Ammon's horn (tissue), 1 donor: Measurements from ENCODE around the gene TAF4.

Experiments used
- DNase-seq: peaks from one replicate; pipeline ENCODE4 v3.0.0-alpha.2; 2016; ENCODE audit warnings: low spot score

Gene TAF4

DNA sequence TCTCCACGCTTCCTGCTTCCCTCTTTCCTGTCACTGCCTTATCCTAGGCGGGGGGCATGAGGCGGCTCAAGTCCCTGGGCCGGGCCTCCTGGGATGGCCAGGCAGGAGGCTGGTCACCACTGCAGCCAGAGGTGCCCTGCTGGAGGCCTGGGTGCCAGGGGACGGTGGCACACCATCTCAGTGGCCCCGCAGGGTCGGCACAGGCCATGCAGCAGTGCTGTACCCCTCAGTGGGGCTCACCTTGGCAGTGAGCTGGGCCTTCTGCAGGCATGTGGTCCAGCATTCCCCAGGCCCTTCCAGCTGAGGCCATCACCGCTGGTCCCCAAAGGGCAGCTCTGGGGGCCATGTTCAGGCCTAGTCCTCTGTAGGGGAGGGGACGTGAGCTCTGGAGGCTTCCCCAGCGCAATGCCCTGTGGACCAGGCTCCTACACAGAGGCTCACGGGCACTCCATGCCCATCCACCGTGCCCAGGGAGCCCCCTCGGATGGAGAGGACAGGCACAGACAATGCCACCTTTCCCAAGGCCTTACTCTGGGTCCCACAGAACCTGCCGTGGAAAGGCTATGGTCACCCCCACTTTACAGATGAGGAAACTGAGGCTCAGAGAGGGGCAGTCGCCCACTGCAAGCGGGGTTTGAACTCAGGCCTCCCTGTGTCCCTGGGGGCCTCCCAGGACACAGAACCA lies 123.8 kb downstream of the TAF4 start:
- DNase-seq, result no peak

DNA sequence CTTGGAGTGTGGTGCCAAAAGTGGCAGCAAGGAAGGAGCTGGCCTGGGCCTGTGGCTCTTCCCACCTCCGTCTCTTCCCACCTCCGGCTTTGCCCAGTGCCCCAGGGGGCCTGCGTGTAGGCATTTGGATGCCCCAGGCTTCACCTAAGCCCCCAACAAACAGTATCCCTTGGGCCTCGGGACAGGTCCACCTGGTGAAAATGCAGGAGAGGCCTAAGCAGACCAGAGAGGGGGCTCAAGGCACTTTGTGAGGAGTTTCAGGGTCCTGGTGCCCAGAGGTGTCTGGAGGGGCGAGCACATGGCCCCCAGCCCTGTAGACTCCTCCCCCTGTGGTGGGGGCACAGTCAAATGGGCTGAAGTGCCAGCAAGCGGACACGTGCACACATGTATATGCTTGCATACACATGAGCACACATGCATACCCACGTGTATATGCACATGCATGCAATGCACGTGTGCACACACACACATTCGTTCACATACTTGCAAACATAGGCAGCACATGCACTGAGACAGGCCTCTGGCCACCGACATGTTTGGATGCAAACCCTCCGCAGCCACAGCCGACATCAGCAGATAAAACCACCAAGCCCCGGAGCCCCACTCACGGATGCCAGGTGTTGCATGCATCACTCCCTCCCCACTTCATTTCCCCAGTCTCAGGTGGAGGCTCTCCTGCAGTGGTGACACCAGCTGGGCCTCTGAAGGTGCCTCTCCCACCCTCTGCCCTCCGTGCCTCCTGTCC lies 124.5 kb downstream of the TAF4 start:
- no peak for DNase-seq

DNA sequence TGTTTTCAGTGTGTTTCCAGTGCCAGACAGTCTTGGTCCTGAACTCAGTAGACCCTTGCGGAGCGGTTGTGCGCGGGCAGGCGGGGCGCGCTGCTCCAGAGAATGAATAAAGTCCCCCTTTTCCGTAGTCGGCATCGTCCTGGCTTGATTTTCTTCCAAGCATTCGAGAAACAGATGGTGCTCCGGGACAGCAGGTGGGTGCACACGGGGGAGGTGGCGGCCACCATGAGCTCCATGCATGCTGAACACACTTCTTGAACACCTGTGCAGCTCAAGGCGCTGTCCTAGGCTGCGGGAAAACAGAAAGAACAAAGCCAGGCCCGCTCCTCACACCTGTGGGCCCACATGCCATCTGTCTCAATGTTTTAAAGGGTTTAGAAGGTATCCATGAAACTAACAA lies 125.2 kb downstream of the TAF4 start:
- DNase-seq, result no peak

DNA sequence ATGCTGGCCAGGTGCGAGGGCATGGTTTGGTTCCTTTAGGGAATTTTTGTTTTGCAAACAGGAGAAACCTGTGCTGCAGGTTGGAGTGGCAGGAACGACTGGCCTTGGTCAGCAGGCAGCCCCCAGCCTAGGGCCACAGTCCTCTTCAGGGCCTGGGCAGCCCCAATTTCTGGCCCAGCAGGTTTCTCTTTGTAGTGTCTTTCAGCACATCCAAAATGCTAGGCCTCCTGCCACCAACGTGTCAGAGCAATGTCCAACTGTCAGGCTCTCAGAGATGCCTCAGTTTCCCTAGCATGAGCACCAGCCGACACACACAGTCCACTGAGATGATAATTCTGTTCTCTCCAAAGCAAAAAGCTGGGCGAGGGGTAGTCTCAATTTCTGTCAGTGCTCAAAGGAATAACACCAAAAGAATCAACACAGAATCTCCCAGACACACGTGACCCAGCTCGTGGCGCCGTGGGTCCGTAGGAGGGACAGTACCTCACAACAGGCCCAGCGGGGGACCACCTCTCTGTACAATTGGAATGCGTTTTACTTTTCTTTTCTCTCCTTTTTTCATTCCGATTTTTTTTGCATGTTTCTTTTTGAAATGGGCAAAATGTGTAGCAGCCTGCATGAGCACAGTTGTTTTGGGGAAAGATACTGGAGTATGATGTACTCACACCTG lies 125.9 kb downstream of the TAF4 start:
- DNase-seq, result no peak

DNA sequence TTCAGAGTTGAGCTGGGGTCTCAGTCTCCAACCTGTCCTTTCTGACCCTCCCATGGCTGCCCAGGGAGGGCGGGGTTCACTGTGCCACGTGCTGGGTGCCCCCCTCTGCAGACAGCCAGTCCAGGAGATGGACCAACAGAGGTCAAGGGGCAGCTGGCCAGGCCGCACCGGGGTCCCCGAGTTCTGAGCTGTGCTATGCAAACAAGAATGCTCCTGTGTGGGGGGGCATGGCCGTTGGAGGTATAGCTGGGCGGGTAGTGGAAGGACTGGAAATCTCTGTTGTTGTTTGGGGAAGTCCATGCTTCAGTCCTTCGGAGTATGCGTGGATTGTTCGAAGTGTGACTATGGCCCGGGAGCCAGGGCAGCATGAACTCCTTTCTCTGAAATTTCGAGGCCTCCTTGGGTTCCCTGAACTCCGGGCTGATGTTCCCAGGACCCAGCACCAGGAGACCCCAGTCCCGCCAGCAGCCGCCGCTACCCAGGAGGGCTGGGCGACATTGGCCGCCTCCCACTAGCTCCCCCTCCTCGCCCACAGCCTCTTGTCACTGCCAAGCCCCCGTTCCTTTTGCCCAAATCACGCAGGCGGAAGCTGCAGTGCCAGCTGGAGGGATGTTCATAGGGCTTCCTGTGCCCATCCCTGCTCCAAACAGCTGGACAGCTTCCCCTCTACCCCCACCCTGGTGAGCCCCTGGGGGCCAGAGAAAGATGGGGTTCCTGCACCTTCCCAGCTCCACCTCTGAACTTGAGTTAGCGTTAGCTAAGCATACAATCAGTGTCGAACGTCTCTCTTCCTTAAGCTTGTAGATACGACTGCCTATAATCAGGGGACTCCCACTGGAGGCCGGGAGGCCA lies 126.6 kb downstream of the TAF4 start:
- no peak for DNase-seq

DNA sequence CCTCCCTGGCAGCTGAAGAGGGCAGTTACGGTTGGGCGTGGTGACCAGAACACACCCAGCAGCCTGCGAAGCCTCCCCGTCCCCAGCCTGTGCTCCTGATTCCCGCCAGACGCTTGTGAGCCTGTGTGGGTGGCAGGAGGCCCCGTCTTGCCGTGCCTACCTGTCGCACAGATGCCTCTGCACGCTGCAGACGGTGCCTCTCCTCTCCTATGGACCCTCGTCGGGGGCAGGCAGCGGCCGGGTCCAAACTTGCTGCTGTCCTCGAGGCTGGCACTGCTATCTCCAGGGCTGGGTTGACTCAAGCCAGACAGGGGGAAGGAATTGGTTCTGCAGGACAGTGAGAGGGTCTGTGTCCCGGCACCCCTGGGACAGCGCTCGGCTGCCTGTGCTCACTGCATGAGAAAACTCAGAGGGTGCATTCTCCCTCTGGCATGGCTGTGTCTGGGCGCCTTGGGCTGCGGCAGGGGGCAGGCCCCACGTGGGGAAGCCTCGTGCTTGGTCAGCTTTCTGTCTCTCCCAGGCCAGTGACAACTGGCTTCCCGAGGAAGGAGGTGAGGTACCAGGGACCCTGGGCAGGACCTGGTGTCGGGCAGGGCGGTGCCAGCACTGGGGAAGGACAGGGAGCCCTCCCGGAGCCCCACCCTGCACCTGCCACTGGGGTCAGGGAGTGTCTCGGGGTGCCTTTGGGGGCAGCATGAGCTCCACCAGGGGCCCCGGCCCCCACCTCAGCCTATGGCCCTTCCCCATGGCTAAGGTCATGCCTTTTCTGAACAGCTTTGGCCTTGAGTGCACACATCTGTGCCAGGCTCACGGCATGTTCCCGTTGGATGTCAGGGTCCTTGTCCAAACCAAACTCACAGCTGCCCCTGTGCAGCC lies 127.5 kb downstream of the TAF4 start:
- DNase-seq, result no peak

DNA sequence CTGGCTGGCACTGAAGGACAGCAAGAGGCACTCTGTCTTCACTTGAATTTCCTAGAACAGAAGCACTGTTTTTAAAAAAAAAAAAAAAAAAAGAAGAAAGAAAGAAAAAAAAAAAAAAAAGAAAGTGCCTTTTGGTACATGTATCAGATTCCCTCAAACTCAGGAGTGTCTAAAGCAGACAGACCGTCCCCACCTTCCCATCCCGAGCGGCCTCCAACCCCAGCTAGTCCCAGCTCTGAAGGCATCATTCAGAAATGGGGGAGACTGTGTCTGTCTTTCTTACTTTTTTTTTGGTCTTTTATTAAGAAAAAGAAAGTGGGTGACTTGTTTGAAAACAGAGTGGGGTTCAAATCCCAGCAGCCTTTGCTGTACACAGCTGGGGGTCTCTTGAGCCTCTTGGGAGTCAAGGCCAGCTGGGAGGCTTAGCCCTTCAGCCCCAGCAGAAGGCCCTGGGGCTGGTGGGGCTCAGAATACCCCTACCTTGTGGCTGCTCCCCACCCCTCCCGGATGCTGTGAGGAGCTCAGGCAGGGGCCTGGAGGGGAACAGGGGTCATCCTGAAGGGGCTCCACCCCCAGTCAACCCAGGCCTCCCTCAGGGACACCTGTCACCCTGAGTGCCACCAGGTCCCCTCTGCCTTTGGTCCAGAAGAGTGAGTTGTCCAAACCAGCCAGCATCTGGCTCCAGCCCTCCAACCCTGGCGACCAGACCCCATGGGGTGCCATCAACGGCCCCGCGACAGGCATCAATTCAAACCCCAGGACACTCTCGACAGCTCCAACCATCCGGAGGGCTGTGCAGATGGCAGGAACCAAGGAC lies 128.3 kb downstream of the TAF4 start:
- DNase-seq, result no peak

DNA sequence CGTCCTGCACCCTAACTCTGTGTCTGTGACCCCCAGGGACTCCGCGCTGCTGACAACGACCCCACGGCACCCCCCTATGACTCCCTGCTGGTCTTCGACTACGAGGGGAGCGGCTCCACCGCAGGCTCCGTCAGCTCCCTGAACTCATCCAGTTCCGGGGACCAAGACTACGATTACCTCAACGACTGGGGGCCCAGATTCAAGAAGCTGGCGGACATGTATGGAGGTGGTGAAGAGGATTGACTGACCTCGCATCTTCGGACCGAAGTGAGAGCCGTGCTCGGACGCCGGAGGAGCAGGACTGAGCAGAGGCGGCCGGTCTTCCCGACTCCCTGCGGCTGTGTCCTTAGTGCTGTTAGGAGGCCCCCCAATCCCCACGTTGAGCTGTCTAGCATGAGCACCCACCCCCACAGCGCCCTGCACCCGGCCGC lies 129.0 kb downstream of the TAF4 start:
- DNase-seq, result no peak

DNA sequence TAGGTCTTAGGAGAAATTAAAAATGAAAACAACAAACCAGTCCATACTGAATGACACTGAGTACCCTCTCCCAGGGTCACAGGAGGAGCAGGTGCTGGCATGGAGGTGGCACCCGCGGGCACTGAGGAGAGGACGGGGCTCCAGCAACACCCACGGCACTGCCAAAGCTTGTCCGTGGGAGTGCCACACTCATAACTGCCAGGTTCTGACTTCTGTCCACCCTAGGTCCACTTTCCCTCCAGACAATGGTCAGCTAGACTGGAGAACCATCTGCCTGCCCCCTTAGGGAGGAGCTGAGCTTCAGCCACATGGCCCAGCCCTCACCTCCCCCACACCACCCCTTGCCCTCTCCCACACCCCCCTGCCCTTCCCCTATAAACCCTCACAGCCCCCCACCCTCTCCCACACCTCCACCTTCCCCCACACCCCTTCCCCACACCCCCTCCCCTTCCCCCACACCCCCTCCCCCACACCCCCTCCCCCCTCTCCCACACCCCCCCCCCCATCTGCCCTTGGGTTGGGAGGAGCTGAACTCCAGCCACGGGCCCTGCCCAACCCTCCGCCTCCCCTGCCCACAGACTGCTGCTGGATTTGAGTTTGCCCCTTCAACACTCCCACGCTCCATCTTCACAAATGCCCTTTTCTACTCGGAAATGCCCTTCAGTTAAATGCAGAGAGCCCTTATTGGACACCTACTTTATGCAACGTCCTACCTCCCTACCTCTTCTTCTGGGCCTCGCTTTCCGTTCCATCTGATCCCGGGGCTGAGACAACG lies 129.6 kb downstream of the TAF4 start:
- DNase-seq, result no peak

DNA sequence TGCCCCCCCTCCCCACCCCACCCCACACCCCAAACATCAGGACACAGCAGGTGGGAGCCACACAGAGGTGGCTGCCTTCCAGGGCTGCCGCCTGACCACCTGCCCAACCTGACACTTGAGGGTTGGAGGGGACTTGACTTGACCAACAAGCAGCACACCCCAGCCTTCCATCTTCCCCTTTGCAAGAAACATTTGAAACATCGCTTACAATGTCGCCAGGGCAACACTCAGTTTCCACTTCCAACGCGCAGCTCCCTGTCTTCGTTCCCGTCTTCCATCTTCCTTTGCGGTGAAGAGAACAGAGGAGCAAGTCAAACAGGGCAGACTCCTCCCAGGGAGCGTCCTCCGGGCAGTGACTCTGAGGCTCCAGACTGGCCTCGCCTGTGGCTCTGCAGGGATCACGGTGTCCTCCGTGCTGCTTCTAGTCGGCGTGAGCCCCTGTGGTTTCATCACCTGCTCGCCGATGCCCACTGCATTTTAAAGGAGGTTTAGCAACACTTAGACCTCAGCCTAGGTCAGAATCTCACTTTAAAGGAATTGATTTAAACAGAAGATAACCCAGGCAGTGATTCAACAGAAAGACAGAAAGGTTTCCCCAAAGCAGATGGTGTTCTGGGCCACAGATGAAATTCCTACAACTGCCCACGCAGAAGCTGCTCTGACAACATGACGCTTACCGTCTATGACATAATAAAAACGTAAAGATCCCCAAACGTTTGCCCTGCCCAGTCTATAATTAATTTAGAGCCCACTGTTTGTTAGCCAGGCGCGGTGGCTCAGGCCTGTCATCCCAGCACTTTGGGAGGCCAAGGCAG lies 130.8 kb downstream of the TAF4 start:
- DNase-seq, result no peak

DNA sequence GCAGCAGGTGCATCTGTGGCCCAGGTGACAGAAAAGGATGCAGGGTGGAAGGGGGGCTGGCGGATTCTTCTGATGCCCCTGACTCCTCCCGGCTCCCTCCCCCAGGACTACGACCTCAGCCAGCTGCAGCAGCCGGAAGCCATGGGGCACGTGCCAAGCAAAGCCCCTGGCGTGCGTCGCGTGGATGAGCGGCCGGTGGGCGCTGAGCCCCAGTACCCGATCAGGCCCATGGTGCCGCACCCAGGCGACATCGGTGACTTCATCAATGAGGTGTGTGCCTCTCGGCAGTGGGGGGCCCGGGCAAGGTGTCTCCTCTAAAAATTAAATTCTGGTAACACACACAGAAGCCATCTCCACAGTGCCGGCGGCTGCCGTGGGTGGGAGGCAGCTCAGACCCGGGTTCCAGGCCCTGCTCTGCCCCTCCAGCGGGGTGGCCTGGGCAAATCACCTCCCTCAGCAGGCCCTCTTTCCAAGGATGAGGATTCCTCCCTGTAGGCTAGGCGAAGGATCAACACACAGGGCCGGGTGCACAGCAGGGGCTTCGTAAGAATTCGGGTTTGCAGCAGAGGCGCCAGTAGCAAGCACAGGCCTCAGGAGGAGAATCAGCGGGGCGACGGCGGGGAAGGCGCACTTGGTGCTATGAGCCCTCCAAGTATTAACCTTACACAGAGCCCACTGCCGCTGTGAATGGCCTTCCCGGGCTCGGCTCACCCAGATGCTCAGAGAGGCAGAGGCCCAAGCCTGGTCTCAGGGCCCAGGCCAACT lies 131.5 kb downstream of the TAF4 start:
- DNase-seq, result no peak

DNA sequence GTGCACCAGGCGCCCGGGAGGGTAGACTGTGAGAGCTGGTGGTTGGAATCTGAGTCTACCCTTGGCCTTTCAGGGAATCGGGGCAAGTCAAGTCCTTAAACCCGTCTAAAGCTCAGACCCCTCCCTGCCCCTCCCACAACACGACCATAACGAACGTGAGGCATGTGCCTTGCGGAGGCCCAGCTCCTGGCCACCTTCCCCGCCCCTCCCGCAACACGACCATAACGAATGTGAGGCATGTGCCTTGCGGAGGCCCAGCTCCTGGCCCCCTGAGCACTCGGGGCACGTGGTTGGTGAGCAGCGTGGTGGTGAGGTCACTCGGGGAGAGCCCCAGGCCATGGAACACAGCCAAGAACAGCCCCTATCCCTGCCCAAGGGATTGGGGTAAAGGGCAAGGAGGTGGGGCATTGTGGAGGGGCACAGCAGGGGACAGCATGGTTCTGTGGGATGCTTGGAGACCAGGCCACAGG lies 132.2 kb downstream of the TAF4 start:
- no peak for DNase-seq

DNA sequence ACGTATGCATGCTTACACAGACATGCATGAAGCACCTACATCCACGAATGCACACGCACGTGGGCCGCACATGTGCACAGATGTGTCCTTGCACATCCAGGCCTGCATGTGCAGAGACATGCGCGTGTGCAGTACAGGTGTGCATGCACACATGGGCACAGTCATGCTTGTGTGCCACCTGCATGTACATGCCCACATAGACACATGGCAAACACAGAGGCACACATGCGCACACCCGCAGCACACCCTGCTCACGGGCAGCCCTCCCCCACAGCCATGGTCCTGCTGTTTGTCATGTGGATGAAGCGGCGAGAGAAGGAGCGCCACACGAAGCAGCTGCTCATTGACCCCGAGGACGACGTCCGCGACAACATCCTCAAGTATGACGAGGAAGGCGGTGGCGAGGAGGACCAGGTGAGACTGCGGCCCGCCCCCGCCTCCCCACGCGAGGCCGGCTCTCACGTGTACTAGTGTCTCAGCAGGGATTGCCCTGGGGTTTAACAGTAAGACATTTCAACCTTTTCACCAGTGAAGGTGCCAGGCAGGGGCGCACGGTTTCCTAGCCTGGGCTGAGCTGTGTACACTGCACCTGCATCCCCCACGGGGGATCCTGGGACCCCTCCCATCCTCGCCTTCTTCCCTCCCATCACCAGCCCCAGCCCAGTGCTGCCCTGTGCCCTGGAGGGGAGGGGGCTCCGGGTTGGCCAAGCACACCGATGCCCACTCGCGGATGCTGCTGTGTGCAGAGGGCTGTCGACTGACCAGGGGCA lies 132.8 kb downstream of the TAF4 start:
- no peak for DNase-seq

DNA sequence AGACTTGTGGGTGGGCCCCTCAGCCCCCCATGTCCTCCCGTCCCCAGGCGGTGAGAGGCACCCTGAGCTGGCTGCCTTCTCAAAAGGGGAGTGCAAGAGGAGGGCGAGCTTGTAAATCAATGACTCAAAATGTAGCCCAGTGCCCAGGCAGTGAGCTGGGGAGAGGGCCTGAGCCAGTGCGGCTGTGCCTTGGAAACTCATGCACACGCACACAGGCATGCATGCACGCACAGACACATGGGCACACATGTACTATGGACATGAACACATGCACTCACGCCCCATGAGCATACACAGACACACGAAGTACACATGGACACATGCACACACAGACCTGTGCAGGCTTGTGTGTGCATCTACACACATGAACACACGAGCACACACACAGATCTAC lies 133.5 kb downstream of the TAF4 start:
- no peak for DNase-seq

DNA sequence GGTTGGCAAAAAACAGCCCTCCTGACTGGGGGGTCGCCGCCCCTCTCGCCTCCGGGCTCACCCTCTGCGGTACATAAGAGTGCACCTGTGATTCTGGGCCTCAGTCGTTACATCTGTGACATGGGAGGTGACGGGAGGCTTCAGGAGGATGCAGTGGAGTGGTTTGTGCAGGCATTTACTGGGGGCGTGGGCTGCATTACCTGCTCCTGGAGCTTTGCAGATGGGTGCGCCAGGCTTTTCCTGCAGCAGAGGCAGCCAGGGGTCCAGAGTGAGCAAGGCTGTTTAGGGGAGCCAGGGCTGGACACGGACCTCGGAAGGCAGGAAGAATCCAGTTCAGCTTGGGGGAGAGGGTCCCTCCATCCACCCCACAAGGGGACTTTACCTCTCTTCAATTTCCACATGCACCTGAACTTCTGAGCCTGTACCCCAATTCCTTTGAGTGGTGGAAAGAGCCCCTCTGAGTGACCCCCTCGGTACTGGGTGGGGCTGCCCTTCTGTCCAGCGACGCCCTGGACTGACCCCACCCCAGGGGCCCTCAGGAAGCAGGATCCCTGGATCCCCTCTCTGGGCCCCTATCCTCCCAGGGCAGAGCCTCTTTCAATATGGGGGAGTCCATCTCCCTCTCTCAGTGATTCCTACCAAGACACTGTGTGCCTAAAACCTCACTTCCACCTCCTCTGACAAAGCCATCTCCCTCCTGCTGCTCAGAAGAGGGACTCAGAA lies 134.0 kb downstream of the TAF4 start:
- DNase-seq, result no peak

DNA sequence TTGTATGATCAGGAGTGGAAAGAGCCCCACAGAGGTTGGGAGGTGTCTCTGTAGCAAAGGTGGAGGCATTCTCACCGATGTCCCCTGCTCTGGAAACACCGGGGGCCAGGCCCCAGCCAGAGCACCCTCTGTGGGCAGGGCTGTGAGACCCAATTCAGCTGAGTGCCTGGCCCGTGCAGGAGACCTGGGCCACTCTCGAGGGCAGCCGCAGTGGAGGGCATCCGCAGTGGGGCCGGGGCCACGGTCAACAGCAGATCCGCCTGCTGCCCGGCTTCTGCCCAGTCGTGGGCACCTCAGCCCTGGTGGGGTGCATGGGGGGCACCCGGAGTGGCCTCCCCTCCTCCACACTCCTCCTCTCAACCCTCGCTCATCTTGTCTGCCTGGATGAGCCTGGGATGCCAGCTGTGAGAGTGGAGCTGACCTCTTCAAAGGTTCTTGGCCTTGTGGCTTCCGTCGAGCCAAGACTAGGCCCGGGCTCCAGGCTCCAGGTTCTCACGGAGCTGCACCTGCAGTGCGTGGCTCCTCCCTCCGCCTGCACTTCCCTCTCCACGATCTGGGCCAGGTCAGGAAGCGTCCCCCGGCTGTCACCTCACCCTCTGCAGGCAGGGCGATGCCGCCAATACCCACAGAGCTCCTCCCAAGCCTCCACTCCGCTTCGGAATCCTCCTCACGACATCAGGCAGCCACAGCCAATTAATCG lies 134.8 kb downstream of the TAF4 start:
- DNase-seq, result no peak
